CD4-positive, CD25-positive, alpha-beta regulatory T cell (primary cell): ENCODE measurements around the gene ALDH1A2. TPM values are rescaled to one million over a fixed set of nuclear protein-coding genes. Genes with fewer than 3 reads are reported as not detected.

Experiments
- ATAC-seq, 2 donors: fragments of 150-1000 bp; cut with Tn5 transposase; one replicate each; pipeline ENCODE4 v1.10.0; 2021; ENCODE audit warnings: low read depth in 2 of 2, moderate number of reproducible peaks in 2 of 2, moderate library complexity in 1 of 2
- DNase-seq, 3 donors: peaks; one replicate each; pipeline versions ENCODE4 v3.0.0 to v3.0.0-alpha.2; 2012 to 2022; ENCODE audit warnings: mixed read lengths in 1 of 3
- H3K27ac ChIP-seq: one replicate; pipeline ENCODE4 v1.7.0; 2013; ENCODE audit warnings: mild to moderate bottlenecking, low read length; ENCODE audit not compliant: insufficient read depth, poor library complexity, severe bottlenecking
- H3K27me3 ChIP-seq: one replicate; pipeline ENCODE4 v1.7.0; 2013; ENCODE audit warnings: low read length; ENCODE audit not compliant: control insufficient read depth, insufficient read depth
- H3K36me3 ChIP-seq: one replicate; pipeline ENCODE4 v1.7.0; 2013; ENCODE audit warnings: mild to moderate bottlenecking, low read length, moderate library complexity; ENCODE audit not compliant: control insufficient read depth, insufficient read depth
- H3K4me1 ChIP-seq: 2 replicates; pipeline ENCODE4 v1.7.0; 2013; ENCODE audit warnings: mild to moderate bottlenecking, low read length; ENCODE audit not compliant: insufficient read depth, control insufficient read depth, poor library complexity, severe bottlenecking
- H3K4me3 ChIP-seq: one replicate; pipeline ENCODE4 v1.7.0; 2013; ENCODE audit warnings: low read depth, mild to moderate bottlenecking, low read length, moderate library complexity
- H3K9me3 ChIP-seq, 2 experiments: 1 replicate in 1 of 2; 2 replicates in 1 of 2; pipeline ENCODE4 v1.7.0; 2013; ENCODE audit warnings: low read length in 2 of 2, mild to moderate bottlenecking in 1 of 2, moderate library complexity in 1 of 2; ENCODE audit not compliant: control insufficient read depth in 2 of 2
- H3K27ac Mint-ChIP-seq, 3 donors: one replicate each; pipeline ENCODE4 v1.8.0; 2020 to 2022; ENCODE audit warnings: mild to moderate bottlenecking in 3 of 3, mixed read lengths in 3 of 3, moderate library complexity in 2 of 3
- H3K27me3 Mint-ChIP-seq: one replicate; pipeline ENCODE4 v1.8.0; 2022; ENCODE audit warnings: mild to moderate bottlenecking, mixed read lengths
- H3K36me3 Mint-ChIP-seq: one replicate; pipeline ENCODE4 v1.8.0; 2020; ENCODE audit warnings: mixed read lengths
- H3K4me1 Mint-ChIP-seq, 4 donors: one replicate each; pipeline ENCODE4 v1.8.0; 2020 to 2022; ENCODE audit warnings: mixed read lengths in 4 of 4, mild to moderate bottlenecking in 1 of 4
- H3K4me3 Mint-ChIP-seq, 4 donors: one replicate each; pipeline ENCODE4 v1.8.0; 2020 to 2022; ENCODE audit warnings: mild to moderate bottlenecking in 4 of 4, mixed read lengths in 4 of 4, moderate library complexity in 3 of 4
- H3K9me3 Mint-ChIP-seq, 7 donors: one replicate each; pipeline ENCODE4 v1.8.0; 2020 to 2022; ENCODE audit warnings: mixed read lengths in 7 of 7, mild to moderate bottlenecking in 3 of 7, moderate library complexity in 2 of 7
- polyA plus RNA-seq, 4 donors: library from polyadenylated mRNA; unstranded; fragments of 300-500 nt; fragmentation: Illumina TruSeq; gene quantifications; one replicate each; pipeline ENCODE4 v1.2.3, GENCODE V29; 2021
- total RNA-seq: library from RNA; stranded (reverse); gene quantifications from one replicate; pipeline ENCODE4 v1.2.3, GENCODE V29; 2022

The ALDH1A2 gene
- total and polyA plus RNA-seq, 5 donors from 2014 or later = not detected

GRCh38 chr15:57946491-57947048 is 118.9 kb downstream of the ALDH1A2 start:
- H3K36me3 Mint-ChIP-seq = no peaks in the 10 kb centered on the region
- ATAC-seq (no peak), DNase-seq (no peak)
- H3K27ac Mint-ChIP-seq = no peak overlapping the region
- H3K27ac ChIP-seq = no peak overlapping the region
- peaks cover 3% of the 10 kb centered on the region for H3K27me3 ChIP-seq
- no peak overlapping the region for H3K4me3 Mint-ChIP-seq
- peaks cover 0 to 4% (median 0%) of the 10 kb centered on the region in 7 donors for H3K9me3 Mint-ChIP-seq
- H3K27me3 Mint-ChIP-seq = peaks cover 7% of the 10 kb centered on the region
- no peaks in the 10 kb centered on the region for H3K4me1 Mint-ChIP-seq
- H3K36me3 ChIP-seq = no peaks in the 10 kb centered on the region
- no peaks in the 10 kb centered on the region for H3K4me1 ChIP-seq
- H3K4me3 ChIP-seq = no peak overlapping the region
- no peaks in the 10 kb centered on the region for H3K9me3 ChIP-seq

- no peaks in the 10 kb centered on the region for H3K4me1 ChIP-seq
- DNase-seq = no peak
- Mint-ChIP-seq H3K9me3 (peaks cover 0 to 5% (median 0%) of the 10 kb centered on the region in 7 donors), H3K27me3 (peaks cover 7% of the 10 kb centered on the region), H3K4me3 (no peak overlapping the region), H3K27ac (no peak overlapping the region), H3K4me1 (no peaks in the 10 kb centered on the region), H3K36me3 (no peaks in the 10 kb centered on the region)
- H3K36me3 ChIP-seq = no peaks in the 10 kb centered on the region
- no peak for ATAC-seq
- no peak overlapping the region for H3K4me3 ChIP-seq
- no peaks in the 10 kb centered on the region for H3K9me3 ChIP-seq
- H3K27me3 ChIP-seq = peaks cover 3% of the 10 kb centered on the region
- no peak overlapping the region for H3K27ac ChIP-seq
Measured at GRCh38 chr15:57945616-57946015, 119.9 kb downstream of the ALDH1A2 start.

GRCh38 chr15:57943754-57944420 is 121.6 kb downstream of the ALDH1A2 start:
- Mint-ChIP-seq H3K4me3 (no peak overlapping the region), H3K9me3 (peaks cover 0 to 5% (median 0%) of the 10 kb centered on the region in 7 donors), H3K27me3 (peaks cover 16% of the 10 kb centered on the region), H3K4me1 (no peaks in the 10 kb centered on the region), H3K27ac (no peak overlapping the region), H3K36me3 (no peaks in the 10 kb centered on the region)
- Histone ChIP-seq H3K27me3 (peaks cover 7% of the 10 kb centered on the region), H3K4me1 (no peaks in the 10 kb centered on the region), H3K4me3 (no peak overlapping the region), H3K27ac (no peak overlapping the region), H3K36me3 (no peaks in the 10 kb centered on the region), H3K9me3 (no peaks in the 10 kb centered on the region)
- no peak for DNase-seq
- ATAC-seq = no peak

GRCh38 chr15:57943171-57943570 is 122.3 kb downstream of the ALDH1A2 start:
- H3K27me3 Mint-ChIP-seq = peaks cover 18% of the 10 kb centered on the region
- ATAC-seq = no peak
- H3K36me3 Mint-ChIP-seq = no peaks in the 10 kb centered on the region
- Histone ChIP-seq H3K36me3 (no peaks in the 10 kb centered on the region), H3K4me1 (no peaks in the 10 kb centered on the region), H3K4me3 (no peak overlapping the region), H3K27ac (no peak overlapping the region), H3K9me3 (no peaks in the 10 kb centered on the region), H3K27me3 (peaks cover 7% of the 10 kb centered on the region)
- no peaks in the 10 kb centered on the region for H3K4me1 Mint-ChIP-seq
- H3K9me3 Mint-ChIP-seq = peaks cover 0 to 5% (median 0%) of the 10 kb centered on the region in 7 donors
- H3K27ac Mint-ChIP-seq = no peak overlapping the region
- no peak overlapping the region for H3K4me3 Mint-ChIP-seq
- DNase-seq = no peak

- Histone ChIP-seq H3K27ac (no peak overlapping the region), H3K9me3 (no peaks in the 10 kb centered on the region), H3K27me3 (peaks cover 7% of the 10 kb centered on the region), H3K36me3 (no peaks in the 10 kb centered on the region), H3K4me1 (no peaks in the 10 kb centered on the region), H3K4me3 (no peak overlapping the region)
- Mint-ChIP-seq H3K27ac (no peak overlapping the region), H3K4me1 (no peaks in the 10 kb centered on the region), H3K4me3 (no peak overlapping the region), H3K9me3 (peaks cover 0 to 7% (median 0%) of the 10 kb centered on the region in 7 donors), H3K36me3 (no peaks in the 10 kb centered on the region), H3K27me3 (peaks cover 18% of the 10 kb centered on the region)
- ATAC-seq (no peak), DNase-seq (no peak)
Measured at GRCh38 chr15:57941816-57942215, 123.7 kb downstream of the ALDH1A2 start.

- peaks cover 7% of the 10 kb centered on the region for H3K27me3 ChIP-seq
- Mint-ChIP-seq H3K4me1 (no peaks in the 10 kb centered on the region), H3K27ac (no peak overlapping the region), H3K4me3 (no peak overlapping the region), H3K9me3 (peaks cover 0 to 4% (median 2%) of the 10 kb centered on the region in 7 donors), H3K36me3 (no peaks in the 10 kb centered on the region), H3K27me3 (peaks cover 5% of the 10 kb centered on the region)
- no peak overlapping the region for H3K27ac ChIP-seq
- H3K9me3 ChIP-seq = no peaks in the 10 kb centered on the region
- H3K4me3 ChIP-seq = no peak overlapping the region
- DNase-seq (no peak), ATAC-seq (no peak)
- no peaks in the 10 kb centered on the region for H3K4me1 ChIP-seq
- H3K36me3 ChIP-seq = no peaks in the 10 kb centered on the region
Measured at GRCh38 chr15:57932348-57932747, 133.2 kb downstream of the ALDH1A2 start.

- Mint-ChIP-seq H3K27ac (no peak overlapping the region), H3K4me3 (no peak overlapping the region), H3K9me3 (peaks cover 0 to 3% (median 1%) of the 10 kb centered on the region in 7 donors), H3K27me3 (peaks cover 5% of the 10 kb centered on the region), H3K4me1 (no peaks in the 10 kb centered on the region), H3K36me3 (no peaks in the 10 kb centered on the region)
- no peak for ATAC-seq
- Histone ChIP-seq H3K4me3 (no peak overlapping the region), H3K4me1 (no peaks in the 10 kb centered on the region), H3K36me3 (no peaks in the 10 kb centered on the region), H3K9me3 (no peaks in the 10 kb centered on the region), H3K27me3 (peaks cover 7% of the 10 kb centered on the region), H3K27ac (no peak overlapping the region)
- DNase-seq = no peak
Measured at GRCh38 chr15:57931570-57931969, 133.9 kb downstream of the ALDH1A2 start.

- Mint-ChIP-seq H3K27ac (no peak overlapping the region), H3K4me1 (no peaks in the 10 kb centered on the region), H3K9me3 (peaks cover 0 to 2% (median 1%) of the 10 kb centered on the region in 7 donors), H3K36me3 (no peaks in the 10 kb centered on the region), H3K27me3 (peaks cover 2% of the 10 kb centered on the region), H3K4me3 (no peak overlapping the region)
- Histone ChIP-seq H3K4me1 (no peaks in the 10 kb centered on the region), H3K27ac (no peak overlapping the region), H3K36me3 (no peaks in the 10 kb centered on the region), H3K9me3 (no peaks in the 10 kb centered on the region), H3K4me3 (no peak overlapping the region), H3K27me3 (peaks cover 6% of the 10 kb centered on the region)
- DNase-seq (no peak), ATAC-seq (no peak)
Measured at GRCh38 chr15:57927091-57927631, 138.3 kb downstream of the ALDH1A2 start.
